ENCODE data around the gene SAFB.

GRCh38 chr19:5691822-5692722, 69.2 kb downstream of the SAFB start:
- TF ChIP-seq CTCF (IDR thresholded peaks at IDR 0.05; ENCODE audit: insufficient read depth, low read depth, low read length) (no peak), EZH2 (IDR thresholded peaks at IDR 0.05; ENCODE audit: insufficient read depth, low read length) (no peak)

Data from astrocyte (in vitro differentiated cells and primary cell).